Measurements from ENCODE around the gene TXNDC8.

The TXNDC8 gene

GRCh38 chr9:110308633-110309038 is 29.0 kb downstream of the TXNDC8 start:
- Histone ChIP-seq H3K27ac (ENCODE audit: low read depth, low read length) (no peak overlapping the region), H3F3A (ENCODE audit: control insufficient read depth, insufficient read depth) (no peaks in the 10 kb centered on the region), H3K4me1 (ENCODE audit: control insufficient read depth, low read length) (no peaks in the 10 kb centered on the region), H4K20me1 (ENCODE audit: control insufficient read depth, insufficient read depth, low read depth, low read length) (no peaks in the 10 kb centered on the region), H3K36me3 (ENCODE audit: control insufficient read depth, low read length) (no peaks in the 10 kb centered on the region), H3K9me2 (replicated peaks; ENCODE audit: control insufficient read depth, low read length) (no peaks in the 10 kb centered on the region), H3K4me2 (ENCODE audit: low read length) (no peak overlapping the region), H3K27me3 (ENCODE audit: control insufficient read depth, low read length) (no peaks in the 10 kb centered on the region), H3K9me3 (ENCODE audit: control insufficient read depth, insufficient read depth, low read length) (no peaks in the 10 kb centered on the region), H3K79me2 (ENCODE audit: control insufficient read depth, low read length) (no peaks in the 10 kb centered on the region), H3K4me3 (ENCODE audit: low read length) (no peak overlapping the region)
- TF ChIP-seq EZH2phosphoT487 (IDR thresholded peaks at IDR 0.05; ENCODE audit: borderline replicate concordance, low read length) (no peak), CTCF (IDR thresholded peaks at IDR 0.05; ENCODE audit: low read depth, low read length, poor library complexity, severe bottlenecking) (no peak)

GRCh38 chr9:110307191-110307590 is 30.5 kb downstream of the TXNDC8 start:
- H3K4me2 ChIP-seq (ENCODE audit: low read length) = no peak overlapping the region

DNA sequence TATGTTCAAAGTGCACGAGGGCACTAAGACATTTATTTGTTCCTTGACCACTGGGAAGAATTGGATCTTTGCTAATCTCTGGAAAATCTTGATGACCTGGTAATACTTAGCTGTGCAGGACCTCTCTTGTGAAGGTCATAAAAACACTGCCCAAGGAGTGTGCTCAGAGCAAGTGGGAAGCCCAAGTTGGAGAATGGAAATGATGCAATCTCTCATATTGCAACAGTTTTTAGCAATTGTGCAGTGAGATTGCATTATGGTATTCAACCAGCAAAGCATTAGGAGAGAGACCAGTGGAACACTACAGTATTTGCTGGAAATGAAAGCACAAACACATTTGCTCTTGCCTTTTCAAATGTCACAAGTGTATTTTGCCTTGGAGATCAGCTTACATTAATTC is 34.5 kb downstream of the TXNDC8 start:
- no peaks in the 10 kb centered on the region for H3K9me3 ChIP-seq (ENCODE audit: control insufficient read depth, insufficient read depth, low read length)

More at GRCh38 chr9:110307191-110307590, 30.5 kb downstream of the TXNDC8 start:
- H4K20me1 ChIP-seq (ENCODE audit: control insufficient read depth, insufficient read depth, low read depth, low read length) = no peaks in the 10 kb centered on the region
- H3K79me2 ChIP-seq (ENCODE audit: control insufficient read depth, low read length) = no peaks in the 10 kb centered on the region
- no peaks in the 10 kb centered on the region for H3K9me3 ChIP-seq (ENCODE audit: control insufficient read depth, insufficient read depth, low read length)
- no peaks in the 10 kb centered on the region for H3K27me3 ChIP-seq (ENCODE audit: control insufficient read depth, low read length)
- no peak overlapping the region for H3K27ac ChIP-seq (ENCODE audit: low read depth, low read length)
- no peaks in the 10 kb centered on the region for H3K9me2 ChIP-seq (replicated peaks; ENCODE audit: control insufficient read depth, low read length)
- no peaks in the 10 kb centered on the region for H3F3A ChIP-seq (ENCODE audit: control insufficient read depth, insufficient read depth)
- H3K4me3 ChIP-seq (ENCODE audit: low read length) = no peak overlapping the region
- TF ChIP-seq EZH2phosphoT487 (IDR thresholded peaks at IDR 0.05; ENCODE audit: borderline replicate concordance, low read length) (no peak), CTCF (IDR thresholded peaks at IDR 0.05; ENCODE audit: low read depth, low read length, poor library complexity, severe bottlenecking) (no peak)
- no peaks in the 10 kb centered on the region for H3K36me3 ChIP-seq (ENCODE audit: control insufficient read depth, low read length)
- no peaks in the 10 kb centered on the region for H3K4me1 ChIP-seq (ENCODE audit: control insufficient read depth, low read length)

More for the DNA sequence above, 34.5 kb downstream of the TXNDC8 start:
- peaks cover 9% of the 10 kb centered on the region for H3K27me3 ChIP-seq (ENCODE audit: control insufficient read depth, low read length)
- no peak overlapping the region for H3K4me3 ChIP-seq (ENCODE audit: low read length)
- no peak overlapping the region for H3K4me2 ChIP-seq (ENCODE audit: low read length)
- H3K27ac ChIP-seq (ENCODE audit: low read depth, low read length) = no peak overlapping the region
- no peaks in the 10 kb centered on the region for H3F3A ChIP-seq (ENCODE audit: control insufficient read depth, insufficient read depth)
- TF ChIP-seq EZH2phosphoT487 (IDR thresholded peaks at IDR 0.05; ENCODE audit: borderline replicate concordance, low read length) (no peak), CTCF (IDR thresholded peaks at IDR 0.05; ENCODE audit: low read depth, low read length, poor library complexity, severe bottlenecking) (no peak)
- no peaks in the 10 kb centered on the region for H3K36me3 ChIP-seq (ENCODE audit: control insufficient read depth, low read length)
- H3K4me1 ChIP-seq (ENCODE audit: control insufficient read depth, low read length) = no peaks in the 10 kb centered on the region
- no peaks in the 10 kb centered on the region for H3K79me2 ChIP-seq (ENCODE audit: control insufficient read depth, low read length)
- H4K20me1 ChIP-seq (ENCODE audit: control insufficient read depth, insufficient read depth, low read depth, low read length) = no peaks in the 10 kb centered on the region
- H3K9me2 ChIP-seq (replicated peaks; ENCODE audit: control insufficient read depth, low read length) = no peaks in the 10 kb centered on the region
